ENCODE measurements around the gene EXT2.

The EXT2 gene

GRCh38 chr11:44198146-44198724, 102.8 kb downstream of the EXT2 start:
- ATAC-seq = no peak
- no peak for TF ChIP-seq RARB (CRISPR knock-in tag; IDR thresholded peaks at IDR 0.05)
- no peak for TF ChIP-seq SNAI2 (CRISPR knock-in tag; IDR thresholded peaks at IDR 0.05)
- no peak for TF ChIP-seq TCF4 (CRISPR knock-in tag; IDR thresholded peaks at IDR 0.05; ENCODE audit: borderline replicate concordance)
- TF ChIP-seq BACH2 (CRISPR knock-in tag; IDR thresholded peaks at IDR 0.05; ENCODE audit: borderline replicate concordance) = no peak
- TF ChIP-seq POU6F1 (CRISPR knock-in tag; IDR thresholded peaks at IDR 0.05; ENCODE audit: borderline replicate concordance, low read depth) = no peak
- TF ChIP-seq ESRRG (CRISPR knock-in tag; IDR thresholded peaks at IDR 0.05) = no peak
- TF ChIP-seq PPARA (CRISPR knock-in tag; IDR thresholded peaks at IDR 0.05; ENCODE audit: borderline replicate concordance) = no peak
- no peak for TF ChIP-seq TOX (CRISPR knock-in tag; IDR thresholded peaks at IDR 0.05; ENCODE audit: borderline replicate concordance)
- no peak for TF ChIP-seq CSRNP3 (CRISPR knock-in tag; IDR thresholded peaks at IDR 0.05)
- TF ChIP-seq TSHZ2 (CRISPR knock-in tag; IDR thresholded peaks at IDR 0.05) = no peak
- no peak for TF ChIP-seq OSR1 (CRISPR knock-in tag; IDR thresholded peaks at IDR 0.05)
- TF ChIP-seq ZNF8 (CRISPR knock-in tag; IDR thresholded peaks at IDR 0.05) = no peak
- no peak for TF ChIP-seq ZFP30 (CRISPR knock-in tag; IDR thresholded peaks at IDR 0.05)
- TF ChIP-seq CREB5 (CRISPR knock-in tag; IDR thresholded peaks at IDR 0.05; ENCODE audit: low read depth) = no peak
- no peak for TF ChIP-seq ZFP3 (CRISPR knock-in tag; IDR thresholded peaks at IDR 0.05)
- TF ChIP-seq ZNF70 (CRISPR knock-in tag; IDR thresholded peaks at IDR 0.05) = no peak
- TF ChIP-seq ZNF565 (CRISPR knock-in tag; conservative IDR thresholded peaks at IDR 0.05; ENCODE audit: low read depth) = no peak
- no peak for TF ChIP-seq ZC3H10 (CRISPR knock-in tag; IDR thresholded peaks at IDR 0.05)
- no peak for TF ChIP-seq ISL1 (CRISPR knock-in tag; IDR thresholded peaks at IDR 0.05)
- no peak for TF ChIP-seq ARNTL (CRISPR knock-in tag; IDR thresholded peaks at IDR 0.05; ENCODE audit: borderline replicate concordance, low read depth)

- ATAC-seq = no peak
- TF ChIP-seq ZFP3 (CRISPR knock-in tag; IDR thresholded peaks at IDR 0.05) (no peak), ISL1 (CRISPR knock-in tag; IDR thresholded peaks at IDR 0.05) (no peak), ARNTL (CRISPR knock-in tag; IDR thresholded peaks at IDR 0.05; ENCODE audit: borderline replicate concordance, low read depth) (no peak), ZNF70 (CRISPR knock-in tag; IDR thresholded peaks at IDR 0.05) (no peak), ESRRG (CRISPR knock-in tag; IDR thresholded peaks at IDR 0.05) (no peak), RARB (CRISPR knock-in tag; IDR thresholded peaks at IDR 0.05) (no peak), GLIS3 (CRISPR knock-in tag; IDR thresholded peaks at IDR 0.05) (no peak), TCF4 (CRISPR knock-in tag; IDR thresholded peaks at IDR 0.05; ENCODE audit: borderline replicate concordance) (no peak), OSR1 (CRISPR knock-in tag; IDR thresholded peaks at IDR 0.05) (no peak), CREB5 (CRISPR knock-in tag; IDR thresholded peaks at IDR 0.05; ENCODE audit: low read depth) (no peak), ZNF565 (CRISPR knock-in tag; conservative IDR thresholded peaks at IDR 0.05; ENCODE audit: low read depth) (no peak), PPARA (CRISPR knock-in tag; IDR thresholded peaks at IDR 0.05; ENCODE audit: borderline replicate concordance) (no peak), PATZ1 (CRISPR knock-in tag; IDR thresholded peaks at IDR 0.05; ENCODE audit: borderline replicate concordance) (no peak), BACH2 (CRISPR knock-in tag; IDR thresholded peaks at IDR 0.05; ENCODE audit: borderline replicate concordance) (no peak), POU6F1 (CRISPR knock-in tag; IDR thresholded peaks at IDR 0.05; ENCODE audit: borderline replicate concordance, low read depth) (no peak), TSHZ2 (CRISPR knock-in tag; IDR thresholded peaks at IDR 0.05) (no peak), TOX (CRISPR knock-in tag; IDR thresholded peaks at IDR 0.05; ENCODE audit: borderline replicate concordance) (no peak)
Observed at GRCh38 chr11:44199298-44199697, 103.8 kb downstream of the EXT2 start.
